Measurements from ENCODE around the gene TTC34.

TTC34 gene, protein sequence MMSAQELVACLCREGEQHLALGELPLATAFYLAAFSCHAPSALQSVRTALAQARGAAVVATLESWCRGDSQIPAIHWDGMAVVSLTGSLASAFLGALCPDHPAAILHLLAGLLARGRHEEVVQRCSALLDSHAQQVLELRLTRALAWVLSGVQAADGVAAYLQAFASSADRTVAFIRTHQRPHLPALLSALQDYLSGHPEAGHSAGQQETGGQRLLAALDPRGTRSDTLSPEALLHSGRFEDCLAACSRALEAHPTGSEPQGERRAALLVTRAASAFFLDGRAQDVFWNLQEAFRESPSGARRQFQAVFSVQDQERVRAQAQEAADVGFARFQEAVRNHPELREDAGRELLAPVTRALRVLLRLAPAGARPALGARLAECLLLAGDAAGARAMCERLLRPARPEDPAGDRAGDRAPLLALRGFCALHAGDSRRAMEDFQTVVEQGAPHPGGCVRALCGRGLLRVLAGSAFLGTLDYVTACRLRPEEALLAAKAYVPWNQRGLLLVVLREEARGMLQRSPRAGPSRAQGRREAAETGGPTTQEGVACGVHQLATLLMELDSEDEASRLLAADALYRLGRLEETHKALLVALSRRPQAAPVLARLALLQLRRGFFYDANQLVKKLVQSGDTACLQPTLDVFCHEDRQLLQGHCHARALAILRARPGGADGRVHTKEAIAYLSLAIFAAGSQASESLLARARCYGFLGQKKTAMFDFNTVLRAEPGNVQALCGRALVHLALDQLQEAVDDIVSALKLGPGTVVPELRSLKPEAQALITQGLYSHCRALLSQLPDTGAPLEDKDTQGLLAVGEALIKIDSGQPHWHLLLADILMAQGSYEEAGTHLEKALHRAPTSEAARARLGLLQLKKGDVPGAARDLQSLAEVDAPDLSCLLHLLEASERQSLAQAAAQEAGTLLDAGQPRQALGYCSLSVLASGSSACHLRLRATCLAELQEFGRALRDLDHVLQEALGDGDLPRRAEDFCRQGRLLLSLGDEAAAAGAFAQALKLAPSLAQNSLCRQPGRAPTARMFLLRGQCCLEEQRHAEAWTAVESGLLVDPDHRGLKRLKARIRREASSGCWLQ

DNA sequence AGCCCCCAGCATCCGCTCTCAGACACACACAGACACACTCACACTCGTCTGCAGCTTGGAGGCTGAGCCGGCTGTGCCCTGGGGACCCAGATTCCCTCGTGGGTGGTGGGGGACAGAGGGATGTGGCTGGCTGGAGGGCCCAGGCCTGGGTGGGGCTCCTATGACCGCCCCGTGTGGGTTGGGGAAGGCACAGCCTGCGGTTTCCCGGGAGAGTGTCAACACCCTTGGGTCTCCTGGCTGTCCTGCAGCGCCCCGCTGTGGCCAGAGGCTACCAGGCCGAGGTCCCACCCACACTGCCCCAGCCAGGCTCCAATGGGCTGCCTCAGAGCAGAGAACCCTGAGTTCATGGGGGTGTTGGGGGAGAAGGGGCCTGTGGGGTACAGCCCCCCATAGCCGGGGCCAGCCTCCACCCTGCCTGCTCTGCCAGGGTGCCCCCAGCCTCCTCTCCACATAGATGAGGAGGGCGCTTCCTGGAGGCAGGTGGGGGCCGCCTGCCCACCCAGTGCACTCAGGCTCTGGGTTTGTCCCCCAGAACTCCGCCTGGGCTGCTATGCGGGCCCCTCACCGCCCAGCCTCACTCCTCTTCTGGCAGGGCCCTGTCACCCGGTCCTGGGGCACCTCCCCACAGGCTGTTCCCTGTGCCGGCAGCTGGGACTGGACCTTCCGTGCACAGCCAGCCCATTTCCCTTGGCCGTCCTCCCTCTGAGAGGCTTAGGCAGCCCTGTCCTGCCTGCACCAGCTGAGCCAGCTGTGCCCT lies at the start of gene TTC34:
Gene TTC34 (minus strand): TSS at position 159 of the 757 bp plus-strand sequence. CDS start 866 bp downstream, outside the sequence.
- DNase-seq (ENCODE audit: low read depth): no peak

DNA sequence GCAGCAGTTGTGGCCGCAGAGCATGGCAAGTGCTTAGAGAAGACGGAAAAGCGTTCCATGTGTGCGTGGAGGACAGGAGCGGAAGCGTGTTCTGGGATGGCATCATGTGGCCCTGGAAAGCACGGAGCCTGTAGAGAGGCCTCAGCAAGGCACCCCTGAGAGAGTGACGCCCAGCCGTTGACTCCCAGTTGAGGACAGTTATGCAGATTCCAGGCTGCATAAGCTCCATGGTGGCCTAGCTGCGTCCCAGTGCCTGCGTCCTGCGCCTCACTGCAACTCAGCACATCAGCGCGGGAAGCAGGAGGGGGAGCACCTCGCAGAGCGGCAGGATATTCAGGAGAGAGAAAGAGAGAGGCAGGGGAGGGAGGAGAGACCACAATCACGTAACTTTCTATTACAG lies 49.0 kb upstream of the TTC34 start:
- no peak for DNase-seq (ENCODE audit: low read depth)

DNA sequence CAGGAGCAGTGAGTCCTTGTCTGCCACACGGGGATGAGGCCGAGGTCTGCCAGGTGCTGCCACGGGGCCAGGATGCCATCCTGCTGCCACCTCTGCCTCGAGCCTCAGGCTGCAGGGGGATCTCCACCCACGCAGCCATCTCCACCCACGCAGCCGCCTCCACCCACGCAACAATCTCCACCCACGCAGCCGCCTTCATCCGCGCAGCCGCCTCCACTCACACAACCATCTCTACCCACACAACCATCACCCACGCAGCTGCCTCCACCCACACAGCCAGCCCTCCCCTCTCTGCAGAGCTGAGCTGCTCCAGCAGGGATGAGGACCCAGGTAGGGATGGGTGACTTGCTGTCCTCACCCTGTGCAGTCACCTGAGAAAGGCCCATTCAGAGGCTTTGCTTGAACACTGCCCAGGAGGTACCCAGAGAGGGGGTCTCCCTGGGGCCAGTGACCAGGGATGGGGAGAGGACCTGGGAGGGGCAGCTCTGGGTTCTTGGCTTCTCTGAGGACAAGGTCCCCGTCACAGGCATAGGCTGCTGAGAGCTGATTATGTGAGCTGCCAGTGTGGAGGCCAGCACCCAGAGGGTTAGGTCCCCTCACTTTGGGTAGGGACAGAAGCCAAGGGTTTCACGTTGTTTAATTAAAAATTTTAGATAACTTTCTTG lies 46.6 kb upstream of the TTC34 start:
- no peak for DNase-seq (ENCODE audit: low read depth)

DNA sequence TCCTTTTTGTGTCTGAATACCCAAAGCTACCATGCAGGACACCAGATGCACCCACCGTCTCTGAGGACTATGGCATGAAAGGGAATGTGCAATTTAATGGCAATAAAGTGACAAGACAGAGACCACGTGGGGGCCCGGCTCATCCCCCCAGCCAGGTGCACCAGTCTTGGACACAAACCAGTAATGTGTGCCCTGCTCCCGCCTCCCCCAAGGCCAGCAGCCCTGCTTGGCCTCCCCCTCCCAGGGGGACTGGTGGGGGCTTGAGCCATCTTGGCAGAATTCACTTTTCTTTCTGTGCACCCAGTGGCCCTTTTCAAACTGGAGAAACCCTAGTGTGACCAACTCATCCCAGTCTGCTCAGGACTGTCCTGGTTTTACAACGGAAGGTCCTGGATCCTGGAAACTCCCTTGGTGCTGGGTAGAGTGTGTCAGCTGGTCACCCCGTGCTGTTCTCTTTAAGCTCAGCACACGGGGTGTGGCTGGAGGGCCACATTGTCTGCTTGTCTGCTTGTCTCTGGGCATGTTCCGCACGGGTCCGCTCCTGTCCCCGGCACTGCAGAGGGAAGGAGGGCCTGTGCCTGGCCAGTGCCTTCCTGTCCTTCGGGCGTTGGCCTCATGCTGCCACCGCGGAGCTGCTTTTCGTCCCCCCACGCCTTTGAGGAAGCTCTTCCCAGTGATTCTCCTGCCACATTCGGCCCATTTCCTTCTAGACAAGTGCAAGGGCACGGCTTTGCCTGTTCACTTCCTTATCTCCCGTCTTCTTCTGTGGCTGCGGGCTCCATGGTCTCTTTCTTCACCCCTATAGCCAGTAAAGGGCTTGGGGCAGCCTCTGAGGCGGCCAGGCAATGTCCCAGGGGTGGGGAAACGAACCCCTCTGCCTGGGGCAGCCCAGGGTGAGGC lies 45.8 kb upstream of the TTC34 start:
- no peak for DNase-seq (ENCODE audit: low read depth)

DNA sequence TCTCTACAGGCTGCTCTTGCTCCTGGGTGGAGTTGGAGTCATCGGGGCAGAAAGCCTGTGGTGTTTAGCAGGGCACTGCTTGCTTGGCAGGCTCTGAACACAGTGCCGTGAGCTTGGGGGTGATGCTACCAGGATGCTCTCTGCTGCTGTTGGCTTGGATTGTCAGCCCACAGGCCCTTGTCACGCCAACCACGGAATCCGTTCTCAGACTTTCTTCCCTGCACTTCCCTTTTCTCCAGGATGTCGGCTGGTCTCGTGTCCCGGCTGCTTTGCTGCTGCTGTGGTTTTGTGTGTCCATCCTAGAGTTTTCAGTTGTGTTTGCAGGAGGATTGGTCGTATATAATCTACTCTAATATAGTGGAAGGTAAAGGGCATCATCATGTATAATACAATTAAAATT lies 44.4 kb upstream of the TTC34 start:
- no peak for DNase-seq (ENCODE audit: low read depth)

DNA sequence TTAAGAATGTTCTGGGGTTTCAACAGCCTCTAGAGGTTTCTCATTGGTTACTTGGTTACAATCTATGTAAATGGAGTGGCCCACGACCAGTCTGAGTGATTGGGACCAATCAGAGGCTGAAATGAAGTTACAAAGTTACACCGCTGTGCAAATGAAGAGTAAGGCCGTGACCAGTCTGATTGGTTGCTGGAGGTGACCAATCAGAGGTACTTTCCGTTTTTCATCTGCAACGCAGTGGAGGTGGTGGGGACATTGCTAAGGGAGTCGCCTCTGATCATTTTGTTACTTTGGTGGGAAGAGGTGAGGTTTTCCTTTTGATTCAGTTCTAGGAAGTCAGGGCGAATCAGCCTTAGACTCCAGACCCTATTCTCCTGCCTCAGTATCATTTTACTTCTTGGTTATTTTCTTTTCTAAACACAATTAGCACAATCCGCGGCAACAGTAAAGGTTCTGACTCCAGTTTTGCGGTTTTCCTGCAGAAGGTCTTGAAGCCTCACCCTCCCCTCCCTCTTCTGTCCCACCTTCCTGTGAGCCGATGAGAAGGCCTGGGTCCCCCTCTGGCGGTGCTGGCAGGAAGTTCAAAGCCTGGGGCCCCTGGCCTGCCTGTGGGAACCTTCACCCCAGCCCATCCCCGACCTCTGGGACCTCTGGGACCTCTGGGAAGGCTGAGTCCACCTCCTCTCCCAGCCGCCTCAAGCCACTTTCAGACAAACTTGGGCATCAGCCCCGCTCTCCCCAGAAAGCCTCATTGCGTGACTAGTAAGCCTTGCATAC lies 38.7 kb upstream of the TTC34 start:
- DNase-seq (ENCODE audit: low read depth): no peak

DNA sequence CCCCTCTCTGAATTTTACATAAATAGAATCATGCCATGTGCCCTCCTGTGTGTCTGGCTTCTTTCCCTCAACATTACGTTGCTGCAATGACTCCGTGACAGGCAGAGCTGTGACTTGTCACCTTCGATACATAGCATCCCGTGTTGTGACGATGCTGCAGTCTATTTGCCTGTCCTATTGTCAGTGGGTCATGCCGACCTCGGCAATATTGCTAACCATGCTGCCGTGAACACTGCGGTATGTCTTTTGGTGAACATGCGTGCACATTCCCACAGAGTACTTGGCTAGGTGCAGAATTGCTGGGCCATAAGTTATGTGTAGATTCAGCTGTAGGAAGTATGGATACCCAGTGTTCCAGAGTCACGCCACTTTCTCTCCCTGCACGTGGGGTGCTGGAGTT lies 36.3 kb upstream of the TTC34 start:
- DNase-seq (ENCODE audit: low read depth): no peak

DNA sequence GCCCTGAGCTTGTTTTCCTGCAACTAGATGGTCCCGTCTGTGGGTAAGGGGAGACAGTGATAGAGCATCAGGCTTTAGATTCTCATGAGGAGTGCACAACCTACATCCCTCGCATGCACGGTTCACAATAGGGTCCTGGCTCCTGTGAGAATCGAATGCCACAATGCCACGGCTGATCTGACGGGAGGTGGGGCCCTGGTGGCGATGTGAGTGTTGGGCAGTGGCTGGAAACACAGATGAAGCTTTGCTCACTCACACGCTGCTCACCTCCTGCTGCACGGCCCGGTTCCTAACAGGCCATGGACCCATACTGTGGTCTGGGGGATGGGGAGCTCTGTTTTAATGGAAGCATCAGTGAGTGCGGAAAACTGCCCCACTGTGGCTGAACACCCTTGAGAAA lies 35.8 kb upstream of the TTC34 start:
- DNase-seq (ENCODE audit: low read depth): no peak

DNA sequence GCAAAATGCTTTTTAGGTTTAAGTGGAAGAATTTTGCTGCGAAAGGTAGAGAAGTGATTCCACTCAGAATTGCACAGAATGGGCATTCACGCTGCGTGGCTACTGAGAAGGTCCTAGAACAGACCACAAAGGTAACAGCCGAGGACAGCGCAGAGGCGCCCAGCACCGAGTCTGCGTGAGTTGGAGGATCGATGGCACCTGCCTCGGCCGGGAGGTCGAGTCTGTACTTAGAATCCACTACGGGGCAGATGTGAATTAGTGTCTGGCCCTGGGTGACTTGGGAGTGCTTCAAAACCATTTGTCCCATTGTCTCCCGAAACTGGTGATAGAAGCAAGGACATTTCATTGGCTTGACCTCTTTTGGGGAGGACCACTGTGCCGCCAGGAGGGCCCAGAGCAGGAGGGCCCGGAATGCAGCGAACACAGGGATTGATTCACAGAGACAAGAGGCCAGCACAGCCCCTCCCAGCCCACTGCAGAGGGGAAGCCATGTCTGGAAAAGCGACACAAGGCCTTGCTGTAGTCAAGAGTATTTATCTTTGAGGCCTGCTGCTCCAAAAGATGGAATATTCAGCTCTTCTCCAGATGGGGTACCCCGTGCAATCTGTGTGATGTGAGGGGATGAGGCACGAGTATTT lies 35.0 kb upstream of the TTC34 start:
- DNase-seq (ENCODE audit: low read depth): no peak

DNA sequence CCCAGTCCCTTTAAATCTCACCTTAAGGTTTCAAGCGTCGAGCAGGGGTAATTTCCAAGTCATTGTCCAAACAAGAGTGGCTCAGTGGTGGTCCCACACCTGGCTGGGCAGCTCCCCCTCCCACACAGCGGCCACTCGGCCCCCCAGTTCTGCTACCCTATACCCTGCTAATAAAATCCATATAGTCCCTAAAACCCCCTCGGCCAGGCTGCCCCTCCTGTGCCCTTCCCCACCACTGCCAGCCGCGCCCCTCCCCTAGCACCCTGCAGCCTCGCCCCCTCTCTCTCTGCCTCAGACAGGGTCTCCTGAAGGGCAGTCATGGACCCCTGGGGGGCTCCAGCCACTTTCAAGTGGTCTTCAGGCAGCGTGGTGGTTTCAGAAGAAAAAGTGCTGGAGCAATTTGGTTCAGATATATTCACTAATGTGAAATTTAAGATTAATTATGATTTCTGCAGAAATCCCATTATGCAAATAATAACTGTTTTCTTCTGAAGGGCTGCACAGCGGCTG lies 34.2 kb upstream of the TTC34 start:
- no peak for DNase-seq (ENCODE audit: low read depth)

DNA sequence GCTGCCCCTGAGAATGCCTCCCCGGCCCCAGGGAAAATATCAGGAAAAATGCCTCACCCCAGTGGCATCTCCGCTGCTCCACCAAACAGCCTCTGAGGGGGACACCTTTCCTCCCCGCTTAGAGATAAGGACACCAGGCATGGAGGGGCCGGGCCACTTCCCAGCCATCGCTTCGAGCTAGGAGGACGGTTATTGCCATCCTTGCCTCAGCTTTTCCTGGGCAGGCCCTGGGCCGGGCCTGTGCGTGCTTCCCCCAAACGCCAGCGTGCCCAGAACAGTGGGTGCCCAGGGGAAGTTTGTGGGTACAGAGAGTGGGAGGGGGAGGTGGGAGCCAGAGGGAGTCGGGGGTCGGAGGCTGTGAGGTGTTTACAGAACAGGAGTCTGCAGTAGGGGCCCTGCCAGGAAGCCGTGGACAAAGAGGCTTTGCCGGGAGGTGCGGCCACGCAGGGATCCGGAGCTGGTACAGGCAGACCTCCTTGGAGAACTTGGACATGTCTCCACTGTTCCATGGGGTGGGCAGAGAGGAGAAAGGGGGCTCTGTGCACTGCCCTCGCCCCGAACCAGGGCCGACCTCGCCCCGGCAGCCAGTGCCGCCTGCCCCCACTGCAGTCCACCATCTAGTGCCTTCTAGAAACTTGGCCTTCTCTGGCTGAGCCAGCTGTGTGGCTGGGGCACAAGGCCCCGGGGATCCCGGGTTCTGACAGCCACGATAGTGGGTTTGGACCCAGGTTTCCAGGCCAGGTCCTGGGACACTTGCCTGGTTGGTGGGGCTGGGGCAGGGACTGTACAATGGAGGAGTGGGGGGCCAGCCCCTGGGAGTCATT lies 33.5 kb upstream of the TTC34 start:
- no peak for DNase-seq (ENCODE audit: low read depth)

DNA sequence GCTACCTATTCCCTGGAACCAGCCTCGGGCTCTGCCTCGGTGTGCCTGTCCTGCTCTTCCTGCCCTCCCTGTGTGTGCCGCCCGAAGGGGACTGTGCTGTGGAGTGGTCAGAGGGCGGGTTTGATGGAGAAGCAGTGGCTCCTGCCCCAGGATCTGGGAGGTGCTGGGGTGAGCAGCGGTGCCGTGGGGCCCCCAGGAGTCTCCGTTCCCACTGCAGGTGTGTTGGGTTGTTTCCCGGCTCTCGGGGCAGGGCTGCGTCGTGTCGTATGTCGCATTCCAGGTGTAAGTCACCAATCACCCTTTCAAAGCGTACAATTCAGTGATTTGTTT lies 32.6 kb upstream of the TTC34 start:
- DNase-seq (ENCODE audit: low read depth): no peak

DNA sequence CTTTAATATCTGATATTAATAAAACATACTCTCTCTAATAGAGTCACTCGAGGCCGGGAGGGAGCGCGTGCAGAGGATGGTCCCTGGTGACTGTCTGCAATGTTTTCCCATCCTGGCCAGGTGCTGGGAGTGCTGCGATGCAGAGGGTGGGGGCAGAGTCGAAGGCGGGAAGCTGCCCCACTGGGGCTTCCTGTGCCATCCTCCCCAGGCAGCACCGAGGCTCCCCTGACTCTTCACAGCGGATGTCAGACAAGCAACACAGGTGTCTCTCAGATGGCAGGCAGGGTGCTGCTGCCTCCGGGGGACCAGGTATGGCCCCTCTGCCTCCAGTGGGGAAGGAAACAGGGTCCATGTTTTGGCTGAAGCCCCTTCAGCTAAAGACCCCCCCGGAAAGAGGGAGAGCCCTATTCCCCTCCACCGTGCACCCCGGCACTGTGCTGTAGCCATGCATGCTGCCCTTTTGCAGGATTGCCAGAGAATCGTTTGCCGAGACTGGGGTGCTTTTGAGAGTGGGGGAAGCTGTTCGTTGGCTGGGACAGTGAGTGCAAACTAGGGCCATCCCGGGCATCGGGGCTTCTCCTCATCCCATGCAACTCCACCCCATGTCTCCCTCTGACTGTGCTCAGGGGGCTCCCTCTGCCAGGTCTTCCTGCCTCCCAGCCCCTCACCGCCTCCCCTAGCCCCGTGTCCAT lies 32.1 kb upstream of the TTC34 start:
- no peak for DNase-seq (ENCODE audit: low read depth)

DNA sequence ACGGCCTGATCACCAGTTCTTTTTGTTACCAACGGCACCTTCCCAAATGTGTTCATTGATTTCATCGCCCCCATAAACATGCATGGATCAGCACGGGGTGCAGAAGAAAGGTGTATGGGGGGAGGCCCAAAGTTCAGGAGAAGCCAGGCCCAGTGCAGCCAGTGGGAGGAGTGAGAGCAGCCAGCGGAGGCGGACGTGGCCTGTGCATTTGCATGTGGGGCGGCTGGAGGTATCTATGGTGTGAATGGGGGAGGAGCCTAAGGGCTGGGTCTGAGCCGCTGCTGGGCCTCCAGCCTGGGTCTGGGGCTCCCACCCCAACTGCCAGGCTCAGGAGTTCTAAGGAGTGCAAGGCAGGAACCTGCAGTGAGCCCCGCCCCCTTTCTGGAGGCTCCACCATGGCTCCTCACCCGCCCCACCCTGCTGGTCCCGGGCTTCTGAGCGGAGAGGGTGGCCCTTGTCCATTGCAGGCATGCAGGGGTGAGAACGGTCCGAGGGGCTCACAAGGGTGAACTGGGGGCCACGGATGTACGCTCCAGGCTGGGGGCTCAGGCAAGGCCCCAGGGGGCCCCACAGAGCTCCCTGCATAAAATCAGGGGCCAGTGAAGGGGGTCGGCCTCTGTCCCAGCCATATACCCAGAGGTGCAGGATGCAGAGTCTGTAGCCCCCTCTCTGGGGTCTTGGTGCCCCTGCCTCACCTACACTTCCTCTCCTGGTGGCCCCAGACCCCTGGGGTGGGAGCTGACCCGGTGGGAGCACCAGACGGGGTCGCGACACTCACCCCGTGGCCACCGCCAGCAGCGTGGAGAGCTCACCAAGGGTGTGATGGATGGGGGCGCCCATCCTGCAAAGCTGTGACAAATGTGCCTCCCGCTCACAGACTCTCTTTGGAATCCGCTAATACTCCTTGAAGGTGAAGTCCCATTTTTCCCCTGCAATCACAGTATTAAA lies 31.3 kb upstream of the TTC34 start:
- no peak for DNase-seq (ENCODE audit: low read depth)

DNA sequence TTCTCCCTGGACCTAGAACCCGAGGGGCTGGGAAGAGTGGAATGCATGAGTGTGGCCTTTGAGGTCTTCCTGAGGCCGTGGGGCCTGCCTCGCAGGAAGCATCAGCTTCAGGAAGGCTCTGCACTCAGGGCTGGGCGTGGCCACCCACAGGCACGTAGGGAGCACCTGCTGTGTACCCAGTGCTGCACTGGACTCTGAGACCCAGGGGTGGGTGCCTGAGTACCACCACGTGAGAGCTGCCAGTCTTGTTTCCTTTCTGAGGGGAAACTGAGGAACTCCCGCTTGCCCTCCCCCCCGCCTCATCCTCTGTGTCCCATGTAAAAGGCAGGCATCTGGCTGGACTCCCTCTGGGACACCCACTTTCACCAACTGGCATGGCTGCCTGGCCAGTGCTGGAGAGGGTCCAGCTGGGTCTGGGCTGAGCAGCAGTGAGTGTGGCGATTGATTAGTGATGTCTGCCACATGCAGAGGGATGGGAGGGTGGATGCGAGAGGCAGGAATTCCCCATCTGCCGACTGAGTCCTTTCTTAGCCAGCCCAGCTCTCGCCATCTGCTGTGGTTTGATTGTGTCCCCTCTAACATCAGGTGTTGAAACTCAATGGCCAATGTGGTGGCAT lies 30.2 kb upstream of the TTC34 start:
- DNase-seq (ENCODE audit: low read depth): no peak
